Activated CD4-positive, alpha-beta T cell treated with anti-CD3 and anti-CD28 coated beads, Interleukin-2, amount 50 U/mL, for 24 hours (primary cell): ENCODE results near the gene GNB1L.

Source experiments
- DNase-seq, 2 donors: peaks; one replicate each; pipeline ENCODE4 v3.0.0-alpha.2; 2020; ENCODE audit warnings: low read depth in 1 of 2, low spot score in 1 of 2

GNB1L gene

DNA sequence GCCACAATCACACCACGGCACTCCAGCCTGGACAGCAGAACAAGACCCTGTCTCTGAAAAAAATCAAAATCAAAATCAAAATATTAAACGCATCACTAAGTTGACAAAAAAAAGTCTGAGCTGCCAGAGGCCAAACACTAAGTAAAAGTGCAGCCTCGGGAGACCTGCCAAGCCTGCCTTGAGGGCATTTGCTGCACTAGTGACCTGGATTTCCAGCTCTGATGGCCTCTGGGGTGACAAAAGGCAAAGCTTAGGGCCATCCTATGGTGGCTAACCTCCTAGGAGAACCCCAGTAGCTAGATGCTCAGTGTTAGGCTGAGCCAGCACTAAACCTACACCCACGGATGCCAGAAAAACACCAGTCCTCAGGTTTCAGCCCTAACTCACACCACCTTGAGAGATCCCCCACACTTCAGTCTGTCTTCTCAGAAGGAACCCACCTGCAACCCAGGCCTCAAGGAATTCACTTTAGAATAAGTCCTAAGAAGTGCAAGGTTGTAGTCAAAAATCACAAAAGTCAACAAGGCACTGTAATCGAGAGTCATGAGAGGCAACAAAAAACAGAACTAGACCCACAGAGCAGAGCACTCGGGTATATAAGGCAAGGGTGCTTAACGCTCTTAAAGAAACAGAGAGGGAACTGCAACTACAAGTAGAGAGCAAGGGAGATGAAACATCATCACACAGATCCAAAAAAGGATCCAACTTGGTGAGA, 28.6 kb downstream of the GNB1L start:
- no peak for DNase-seq

DNA sequence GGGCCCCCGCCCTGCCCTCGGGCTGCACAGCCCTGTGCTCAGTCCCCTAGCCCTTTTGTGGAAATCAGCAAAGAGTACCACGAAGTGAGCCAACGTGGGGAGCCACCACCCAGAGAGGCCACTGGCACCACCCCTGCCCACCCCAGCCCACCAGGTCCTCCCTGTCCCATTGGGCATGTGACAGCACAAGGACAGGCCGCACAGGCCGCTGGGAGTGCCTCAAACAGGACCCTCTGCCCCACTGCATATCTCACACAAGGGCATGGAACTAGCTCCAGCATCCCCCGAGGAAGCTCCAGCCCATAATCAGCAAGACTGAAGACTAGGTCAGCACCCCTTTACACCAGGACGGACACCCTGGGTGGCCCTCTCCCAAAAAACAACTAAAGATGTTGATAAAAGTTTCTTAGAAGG, 29.7 kb downstream of the GNB1L start:
- DNase-seq = no peak

DNA sequence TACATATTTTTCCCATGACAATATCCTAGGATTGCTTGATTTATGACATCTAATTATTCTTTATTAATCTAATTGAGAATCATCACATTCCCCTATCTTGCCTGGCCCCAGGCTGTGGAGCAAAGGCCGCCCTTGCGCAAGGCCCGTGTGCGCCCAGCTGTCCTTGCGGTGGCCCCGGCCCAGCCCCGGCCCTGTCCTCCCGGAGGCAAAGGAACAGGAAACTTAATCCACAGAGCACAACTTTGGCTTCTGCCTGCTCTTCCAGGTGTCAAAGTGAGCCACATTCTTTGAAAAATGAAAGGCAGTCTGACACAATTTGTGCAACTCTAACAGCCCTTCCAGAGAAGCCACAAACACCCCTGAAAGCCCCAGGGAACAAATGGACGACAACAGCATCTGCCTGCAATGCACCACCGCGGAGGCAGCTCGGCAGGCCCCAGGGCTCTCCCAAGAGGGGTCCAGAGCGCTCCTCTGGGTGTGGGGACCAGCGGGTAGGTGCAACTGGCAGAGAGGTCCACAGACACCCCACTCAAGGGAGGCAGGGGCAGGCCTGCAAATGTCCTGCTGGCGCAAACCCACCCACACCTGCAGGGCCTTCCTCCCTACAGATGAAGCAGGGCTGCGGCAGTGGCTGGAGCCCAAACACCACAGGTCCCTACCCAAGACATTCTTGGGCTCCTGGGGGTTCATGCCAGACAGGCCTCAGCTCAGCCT, 30.3 kb downstream of the GNB1L start:
- no peak for DNase-seq

DNA sequence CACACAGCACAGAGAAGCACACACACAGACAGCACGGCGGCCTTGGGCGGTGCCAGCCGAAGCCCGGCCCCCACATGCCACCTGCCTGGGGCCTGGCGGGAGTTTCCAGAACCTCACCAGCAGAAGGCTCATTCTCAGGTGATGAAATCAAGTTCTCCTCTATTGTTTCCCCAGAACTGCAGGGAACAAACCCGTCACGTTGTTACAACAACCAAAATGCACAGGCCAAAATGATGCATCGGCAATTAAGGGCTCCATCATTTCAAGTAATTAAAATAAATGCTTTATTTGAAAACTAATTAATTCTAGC, 30.8 kb downstream of the GNB1L start:
- DNase-seq = no peak

DNA sequence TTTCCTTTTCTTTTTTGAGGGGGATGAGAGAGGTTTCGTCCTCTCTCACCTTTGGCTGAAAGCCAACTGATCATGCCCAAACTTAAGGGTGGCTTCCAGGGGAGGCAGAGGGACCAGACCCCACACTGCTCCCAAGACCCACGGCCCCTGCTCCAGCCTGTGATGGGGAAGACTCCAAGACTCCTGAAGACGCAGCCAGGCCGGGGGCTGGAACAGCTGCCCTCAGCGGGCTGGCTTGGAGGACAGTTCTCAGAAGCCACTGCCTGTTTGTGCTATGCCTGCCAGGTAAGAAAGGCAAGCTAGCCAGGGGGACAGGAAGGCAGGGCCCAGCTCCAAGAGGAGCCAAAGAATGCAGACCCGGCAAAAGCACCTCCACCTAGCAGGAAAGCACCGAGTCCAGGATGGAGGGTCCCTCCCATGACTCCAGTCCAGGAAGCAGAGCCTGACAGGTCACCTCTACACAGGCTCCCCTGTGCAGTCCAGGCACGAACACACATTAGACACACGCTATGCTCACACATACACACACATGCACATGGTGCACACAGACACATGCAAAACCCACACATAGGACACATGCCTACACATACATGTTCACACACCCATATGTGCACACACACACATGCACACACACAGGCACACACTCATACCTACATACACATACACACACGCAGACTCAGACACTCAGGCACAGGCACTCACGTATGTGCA, 31.3 kb downstream of the GNB1L start:
- no peak for DNase-seq

DNA sequence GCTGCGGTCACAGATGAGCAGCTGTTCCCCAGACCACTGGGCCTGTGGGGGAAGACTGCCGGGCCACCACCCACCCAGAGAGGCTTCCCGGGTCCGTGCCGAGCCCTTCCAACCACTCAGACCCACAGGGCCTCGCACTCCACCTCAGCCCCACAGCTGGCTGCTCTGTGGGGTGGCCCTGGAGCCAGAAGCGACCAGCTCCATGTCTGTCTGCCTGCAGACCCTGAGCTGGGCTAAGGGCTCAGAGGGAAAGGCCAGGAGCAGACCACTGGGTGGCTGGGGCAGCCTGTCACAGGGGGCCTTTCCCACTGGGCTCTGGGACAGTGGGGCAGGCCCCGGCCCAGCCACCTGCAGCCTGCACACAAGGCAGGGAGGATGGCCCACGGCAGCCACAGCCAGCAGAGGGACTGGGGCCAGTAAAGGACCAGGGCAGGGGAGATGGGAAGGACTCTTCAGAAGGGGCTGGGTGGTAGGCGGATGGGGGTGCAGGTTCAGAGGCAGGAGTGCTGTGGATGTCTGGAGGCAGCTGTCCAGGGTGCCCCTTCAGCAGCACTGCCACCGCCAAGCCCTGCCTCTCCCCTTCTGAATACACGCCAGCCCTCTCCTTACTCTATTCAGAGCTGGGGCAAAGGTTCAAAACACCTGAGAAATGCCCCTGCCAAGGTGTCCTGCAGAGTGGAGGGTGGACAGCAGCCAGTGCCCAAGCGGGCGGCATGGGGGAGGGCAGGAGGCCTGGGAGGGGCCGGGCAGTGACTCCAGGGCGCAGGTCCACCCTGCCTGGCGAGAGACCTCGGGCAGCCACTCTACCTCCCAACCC, 32.2 kb downstream of the GNB1L start:
- DNase-seq = no peak

DNA sequence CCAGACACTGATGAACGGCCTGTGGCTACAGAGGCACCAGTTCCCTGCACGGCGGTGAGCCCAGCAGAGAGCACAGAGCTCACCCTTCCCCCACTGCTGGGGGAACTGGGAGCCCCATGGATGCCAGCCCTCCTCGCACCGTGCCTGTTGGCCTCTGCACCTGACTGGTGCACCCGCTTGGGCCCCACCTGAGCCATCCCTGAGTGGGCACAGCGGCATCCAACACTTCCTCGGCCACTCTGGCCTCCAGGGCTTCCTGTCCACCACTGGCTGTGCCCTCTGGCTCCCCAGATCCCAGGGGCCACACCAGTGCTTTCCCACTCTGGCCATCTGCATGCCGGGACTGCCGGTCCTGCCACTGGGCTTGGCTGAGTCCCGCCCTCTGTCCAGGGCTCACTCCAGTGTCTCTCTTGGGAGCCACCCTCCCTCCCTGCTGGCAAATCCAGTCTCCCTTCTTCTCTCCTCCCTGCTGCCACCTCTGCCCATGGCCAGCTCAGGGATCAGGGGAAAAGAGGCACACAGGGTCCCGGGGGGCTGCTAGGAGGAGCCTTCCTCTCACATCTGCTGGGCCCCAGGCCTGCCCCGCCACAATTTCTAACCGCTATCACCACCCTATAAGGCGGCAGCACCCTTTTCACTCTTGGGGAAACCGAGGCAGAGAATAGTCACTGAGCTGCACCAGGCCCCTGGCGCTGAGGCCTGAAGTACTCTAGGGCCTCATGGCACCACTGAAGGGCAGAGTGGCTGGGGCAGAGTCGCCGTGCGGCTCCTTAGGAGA, 33.0 kb downstream of the GNB1L start:
- DNase-seq = no peak

DNA sequence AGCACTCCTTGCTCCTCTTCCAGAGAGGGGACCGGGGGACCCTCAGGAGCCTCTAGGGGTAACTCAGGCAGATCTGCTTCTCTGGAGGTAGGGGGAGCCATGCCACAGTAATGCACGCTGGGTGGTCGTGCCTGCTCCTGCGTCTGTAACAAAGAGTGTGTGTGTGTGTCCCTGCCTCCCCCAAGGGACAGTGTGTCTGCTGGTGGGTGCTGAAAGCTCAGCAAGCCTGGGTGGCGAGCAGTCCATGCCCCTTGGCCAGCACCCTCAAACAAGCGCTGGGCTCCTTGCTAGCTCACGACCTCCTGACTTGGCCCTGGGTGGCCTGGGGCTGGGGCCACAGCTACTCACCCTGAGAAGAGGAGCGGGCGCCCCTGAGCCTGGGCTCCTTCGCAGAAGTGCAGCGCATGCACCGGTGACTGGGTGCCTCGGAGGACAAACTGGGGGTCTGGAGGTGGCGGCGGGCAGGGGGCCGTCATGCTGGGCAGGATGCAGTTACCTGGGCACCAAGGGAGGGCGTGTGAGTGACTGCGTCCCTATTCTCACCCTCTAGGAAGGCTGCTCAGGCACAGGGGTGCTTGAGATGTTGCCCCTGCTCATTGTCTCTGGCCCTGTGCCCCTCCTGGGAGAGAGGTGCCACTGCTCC, 33.7 kb downstream of the GNB1L start:
- DNase-seq = no peak

DNA sequence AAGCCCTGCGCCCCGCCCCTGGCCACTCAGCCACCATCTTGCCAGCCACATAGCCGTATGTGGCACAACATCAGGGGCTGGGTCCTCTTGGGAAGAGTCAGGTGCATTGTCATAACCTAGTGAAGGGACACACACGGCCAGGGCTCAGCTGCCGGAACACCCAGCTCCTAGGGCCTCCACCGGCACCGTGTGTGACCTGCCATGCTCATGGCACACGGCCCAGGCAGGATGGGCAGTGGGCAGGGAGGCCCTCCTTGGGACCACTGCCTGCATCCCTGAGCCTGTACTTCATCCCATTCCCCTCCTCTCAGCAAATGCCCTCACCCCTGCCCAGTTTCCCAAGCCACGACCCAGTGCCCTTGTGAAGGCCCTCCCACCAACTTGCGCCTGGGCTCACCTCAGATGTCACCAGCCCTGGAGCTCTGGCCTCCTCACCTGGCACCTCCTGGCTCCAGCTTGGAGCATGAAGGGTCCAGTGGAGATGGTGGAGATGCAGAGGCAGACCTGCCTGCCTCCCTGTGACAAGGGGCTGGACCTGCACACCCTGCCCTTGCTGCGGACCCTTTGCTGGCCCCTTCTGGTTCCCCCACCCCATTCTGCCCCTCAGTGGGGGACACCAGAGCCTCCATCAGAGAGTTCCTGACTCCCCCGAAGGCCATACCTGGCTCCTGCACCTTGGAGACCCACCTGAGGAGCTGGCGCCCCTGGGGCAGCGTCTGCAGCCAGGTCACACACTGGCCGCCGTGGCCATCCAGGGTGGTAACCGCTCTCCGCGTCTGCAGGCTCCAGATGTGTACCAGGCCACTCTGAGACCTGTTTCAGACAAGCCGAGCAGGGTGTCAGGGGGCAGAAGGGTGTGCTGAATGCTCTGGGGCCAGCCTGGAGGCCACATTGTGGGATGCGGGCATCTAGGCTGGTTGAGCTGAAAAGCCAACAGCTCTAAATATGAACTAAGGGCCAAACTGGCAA, 34.5 kb downstream of the GNB1L start:
- DNase-seq = no peak

DNA sequence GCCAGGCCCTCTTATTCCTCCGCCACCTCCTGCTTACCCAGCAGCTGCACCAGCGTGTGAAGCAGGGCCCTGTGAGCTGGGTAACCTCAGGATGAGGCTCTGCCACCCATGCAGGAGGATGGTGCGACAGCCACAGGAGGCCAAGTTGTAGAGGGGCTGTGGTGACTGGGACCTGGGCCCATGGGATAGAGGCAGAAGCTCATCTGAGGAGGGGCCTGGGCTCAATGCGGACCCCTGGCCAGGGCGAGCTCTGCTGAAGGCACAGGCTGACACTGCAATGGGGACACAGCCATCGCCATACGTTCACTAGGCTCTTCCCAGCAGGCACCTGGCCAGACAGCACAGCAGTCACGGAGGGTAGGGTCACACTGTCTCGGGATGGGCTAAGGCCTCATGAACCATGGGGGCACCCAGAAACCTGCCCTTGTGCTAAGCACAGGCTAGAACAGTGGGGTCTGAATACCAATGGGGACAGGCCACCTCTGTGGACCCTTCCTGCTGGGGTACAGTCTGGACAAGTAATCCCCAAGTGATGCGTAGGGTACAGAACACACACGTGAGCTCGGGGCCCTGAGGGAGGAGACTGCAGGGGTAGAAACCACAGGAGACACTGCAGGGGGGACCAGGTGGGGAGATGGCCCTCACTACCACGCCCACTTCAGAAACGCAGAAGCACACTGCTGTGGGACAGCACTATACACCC, 35.3 kb downstream of the GNB1L start:
- no peak for DNase-seq

DNA sequence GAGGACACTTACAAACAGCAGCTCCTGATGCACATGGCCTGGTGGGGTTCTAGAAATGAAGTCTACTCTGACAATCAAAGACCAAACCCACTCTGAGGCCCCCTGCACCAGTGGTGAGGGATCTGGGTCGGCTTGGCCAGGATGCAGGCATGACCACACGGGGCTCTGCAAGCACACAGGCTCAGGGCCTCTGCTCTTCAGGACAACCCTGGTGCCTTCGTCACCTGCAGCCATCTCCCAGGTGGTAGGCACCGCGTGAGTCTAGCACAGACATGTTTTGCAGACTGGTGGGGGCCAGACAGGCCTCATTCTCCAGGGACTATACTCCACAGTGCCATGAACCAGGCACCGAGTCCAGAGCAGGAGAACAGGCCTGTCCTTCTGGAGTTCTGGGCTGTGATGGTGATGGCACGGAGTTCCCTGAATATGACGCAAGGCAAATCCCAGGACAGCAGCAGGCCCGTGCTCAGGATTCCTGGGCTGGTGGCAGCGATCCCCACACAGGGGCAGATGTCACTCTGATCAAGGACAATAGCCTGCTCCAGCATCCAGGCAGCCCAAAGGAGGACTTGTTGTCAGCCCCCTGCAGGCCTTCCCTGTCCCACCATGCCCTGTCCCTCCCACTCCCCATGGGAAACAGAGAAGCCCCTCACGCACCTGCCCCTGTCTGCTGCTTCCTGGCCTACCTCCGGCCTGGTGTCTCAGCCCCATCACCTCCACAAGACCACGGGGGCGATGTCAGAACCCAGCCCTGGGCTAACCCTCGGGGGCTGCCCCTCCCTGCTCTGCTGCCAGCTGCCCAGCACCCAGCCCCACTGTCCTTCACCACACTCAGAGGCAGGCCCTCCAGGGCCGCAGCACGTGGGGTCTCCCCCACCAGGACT, 36.1 kb downstream of the GNB1L start:
- DNase-seq = no peak

DNA sequence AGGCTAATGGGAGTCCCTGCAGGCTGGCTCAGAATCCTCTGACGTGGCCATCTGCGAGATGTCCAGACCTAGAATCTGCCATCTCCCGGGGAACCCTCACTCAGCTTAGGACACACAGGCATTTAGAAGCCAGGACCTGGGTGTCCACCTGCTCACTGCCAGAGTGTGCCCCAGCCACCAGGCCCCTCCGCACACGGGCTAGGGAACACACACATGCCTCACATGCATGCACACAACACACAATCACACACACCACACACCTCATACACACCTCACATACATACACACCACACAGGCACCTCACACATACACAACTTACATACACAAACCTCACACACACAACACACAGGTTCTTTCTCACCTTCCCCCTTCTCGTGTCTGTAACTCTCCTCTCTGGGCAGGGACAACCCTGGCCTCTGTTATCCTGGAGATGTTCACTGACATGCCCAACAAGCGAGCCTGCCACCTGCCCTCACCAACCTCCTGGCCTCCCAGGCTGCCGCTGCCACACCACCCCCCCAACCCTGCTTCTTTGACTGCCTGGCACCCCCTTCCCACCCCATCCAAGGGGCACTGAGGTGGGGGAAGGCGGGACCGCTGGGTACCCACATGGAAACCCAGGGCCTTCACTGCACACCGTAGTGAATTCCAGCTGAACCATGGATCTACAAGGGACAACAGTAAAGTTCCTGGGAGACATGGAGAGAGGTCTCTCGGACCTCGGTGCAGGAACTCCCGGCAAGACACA, 38.1 kb downstream of the GNB1L start:
- DNase-seq = no peak

DNA sequence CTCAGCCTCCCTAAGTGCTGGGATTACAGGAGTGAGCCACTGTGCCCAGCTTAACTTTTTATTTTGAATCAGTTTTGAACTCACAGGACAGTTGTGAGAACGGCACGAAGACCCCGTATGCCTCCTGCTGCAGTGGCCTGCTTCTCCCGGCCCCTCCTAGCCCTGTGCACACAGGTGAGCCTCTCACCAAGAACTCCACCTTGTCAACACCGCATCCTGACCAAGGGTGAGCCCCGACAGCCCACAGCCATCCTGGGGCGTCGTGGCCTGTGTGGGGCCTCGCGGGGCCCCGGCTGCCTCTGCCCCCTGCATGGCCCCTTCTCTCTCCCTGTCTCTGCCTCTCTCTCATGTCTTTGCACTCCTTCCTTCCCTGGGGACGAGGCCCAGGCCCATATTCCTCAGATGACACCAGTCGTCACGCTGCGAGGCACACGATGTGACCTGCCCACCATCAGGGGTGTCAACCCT, 38.8 kb downstream of the GNB1L start:
- no peak for DNase-seq

DNA sequence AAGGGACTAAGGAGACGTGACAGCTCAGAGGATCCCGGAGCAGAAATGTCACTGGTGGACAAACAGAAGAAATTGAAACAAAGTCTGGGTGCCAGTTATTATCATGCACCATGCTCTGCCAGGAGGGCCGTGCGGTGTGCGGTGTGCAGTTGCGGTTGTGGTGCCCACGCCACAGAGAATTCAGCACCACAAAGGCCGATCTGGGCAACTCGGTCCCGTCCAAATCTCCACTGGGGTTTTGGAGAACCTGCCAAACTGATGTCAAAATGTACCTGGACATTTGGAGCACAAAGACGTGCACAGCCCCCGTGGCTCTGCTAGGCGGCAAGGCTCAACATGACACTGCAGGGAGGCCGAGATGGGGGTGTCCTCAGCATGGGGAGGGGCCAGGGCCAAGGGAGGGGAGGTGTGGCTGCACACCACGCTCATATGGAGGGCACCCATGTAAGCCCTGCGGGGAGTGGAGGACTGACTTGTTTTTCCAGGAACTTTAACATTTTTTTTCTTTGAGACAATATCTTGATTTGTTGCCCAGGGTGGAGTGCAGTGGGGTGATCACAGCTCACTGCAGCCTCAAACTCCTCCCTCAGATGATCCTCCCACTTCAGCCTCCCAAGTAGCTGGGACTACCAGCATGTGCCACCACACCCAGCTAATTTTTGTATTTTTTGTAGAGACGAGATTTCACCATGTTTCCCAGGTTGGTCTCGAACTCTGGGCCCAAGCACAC, 39.4 kb downstream of the GNB1L start:
- no peak for DNase-seq

DNA sequence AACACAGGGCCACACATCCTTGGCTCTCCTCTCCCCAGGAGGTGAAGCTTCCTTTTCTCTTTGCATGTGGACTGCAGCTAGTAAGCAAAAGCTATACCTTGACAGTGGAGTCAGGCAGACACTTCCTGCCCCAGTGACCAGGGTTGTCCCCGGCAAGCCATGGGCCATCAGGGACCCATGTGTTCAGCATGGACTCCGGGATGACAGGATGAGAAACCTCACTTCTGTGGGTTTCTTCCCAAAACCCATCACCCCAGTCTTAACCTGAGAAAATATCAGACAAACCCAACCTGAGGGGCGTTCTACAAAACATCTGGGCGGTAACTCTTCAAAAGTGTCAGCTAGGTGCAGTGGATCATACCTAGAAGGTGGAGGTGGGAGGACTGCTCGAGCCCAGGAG, 40.2 kb downstream of the GNB1L start:
- no peak for DNase-seq

DNA sequence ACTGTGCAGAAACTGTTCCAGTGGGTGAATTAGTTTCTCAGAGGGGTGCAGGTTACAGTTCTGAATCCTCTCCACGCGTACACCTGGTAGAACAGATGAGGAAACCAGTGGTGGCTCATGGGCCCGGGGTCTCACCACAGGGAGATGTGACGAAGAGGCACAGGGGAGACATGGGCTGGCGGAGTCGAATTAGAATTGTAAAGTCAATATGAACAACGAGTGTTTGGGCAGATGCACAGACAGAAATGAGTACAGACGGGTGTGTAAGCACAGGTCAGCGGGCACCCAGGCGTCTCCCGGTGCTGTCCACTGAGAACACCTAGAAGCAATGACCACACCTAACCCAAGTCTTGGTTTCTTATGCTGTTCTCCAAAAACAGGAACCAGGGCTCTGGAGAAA, 41.8 kb downstream of the GNB1L start:
- DNase-seq = no peak
